Stimulated activated naive CD8-positive, alpha-beta T cell treated with anti-CD3 and anti-CD28 coated beads, Interleukin-15, amount 100 ng/mL, for 72 hours (primary cell): ENCODE results near the gene SASH1.

ENCODE experiments used
- ATAC-seq: fragments of 150-1000 bp; cut with Tn5 transposase; 2 replicates; pipeline ENCODE4 v1.10.0; 2021; ENCODE audit warnings: mild to moderate bottlenecking, moderate library complexity
- DNase-seq, 2 donors: peaks; one replicate each; pipeline ENCODE4 v3.0.0; 2021 to 2022
- H3K27ac Mint-ChIP-seq, 2 donors: one replicate each; pipeline ENCODE4 v1.8.0; 2022; ENCODE audit warnings: mild to moderate bottlenecking in 2 of 2, mixed read lengths in 2 of 2, moderate library complexity in 2 of 2
- H3K27me3 Mint-ChIP-seq: one replicate; pipeline ENCODE4 v1.8.0; 2022; ENCODE audit warnings: mixed read lengths
- H3K4me1 Mint-ChIP-seq: one replicate; pipeline ENCODE4 v1.8.0; 2022; ENCODE audit warnings: mild to moderate bottlenecking, mixed read lengths
- H3K4me3 Mint-ChIP-seq, 2 donors: one replicate each; pipeline ENCODE4 v1.8.0; 2022; ENCODE audit warnings: mild to moderate bottlenecking in 2 of 2, mixed read lengths in 2 of 2, moderate library complexity in 1 of 2
- H3K9me3 Mint-ChIP-seq, 2 donors: one replicate each; pipeline ENCODE4 v1.8.0; 2022; ENCODE audit warnings: mixed read lengths in 2 of 2

SASH1 gene

DNA sequence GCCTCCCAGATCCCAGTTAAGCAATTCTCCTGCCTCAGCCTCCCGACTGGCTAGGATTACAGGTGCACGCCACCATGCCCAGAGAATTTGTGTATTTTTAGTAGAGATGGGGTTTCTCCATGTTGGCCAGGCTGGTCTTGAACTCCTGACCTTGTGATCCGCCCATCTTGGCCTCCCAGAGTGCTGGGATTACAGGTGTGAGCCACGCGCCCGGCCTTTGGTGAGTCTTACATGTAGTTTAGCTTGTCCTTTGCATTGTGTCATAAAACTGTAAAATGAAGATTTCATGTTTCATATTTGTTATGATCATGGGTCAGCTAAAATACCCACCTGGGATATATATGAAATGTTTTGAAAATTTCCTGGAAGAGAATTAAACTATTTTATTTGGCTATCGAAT is 183.5 kb downstream of the SASH1 start:
- H3K4me1 Mint-ChIP-seq = no peaks in the 10 kb centered on the region
- H3K9me3 Mint-ChIP-seq = no peaks in the 10 kb centered on the region
- DNase-seq (no peak), ATAC-seq (no peak)
- no peak overlapping the region for H3K27ac Mint-ChIP-seq
- H3K27me3 Mint-ChIP-seq = no peaks in the 10 kb centered on the region
- no peak overlapping the region for H3K4me3 Mint-ChIP-seq

DNA sequence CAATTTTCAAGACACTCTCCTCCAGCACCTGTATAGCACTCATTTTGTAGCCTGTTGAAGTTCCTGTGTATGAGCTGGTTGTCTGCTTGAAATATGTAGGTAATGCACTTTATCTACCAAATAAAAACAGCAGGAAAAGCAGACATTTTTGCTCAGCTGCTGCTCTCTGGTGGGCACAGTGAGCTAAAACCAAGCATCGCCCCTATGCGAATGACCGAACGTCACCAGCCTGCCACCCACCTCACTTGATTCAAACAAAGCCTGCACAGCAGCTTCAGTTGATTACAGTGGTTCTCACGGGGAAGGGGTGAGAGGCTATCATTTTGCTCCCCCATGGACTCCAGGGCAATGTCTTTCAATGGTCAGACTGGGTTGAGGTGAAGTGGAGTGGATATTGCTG is 185.7 kb downstream of the SASH1 start:
- Mint-ChIP-seq H3K4me3 (no peak overlapping the region), H3K27me3 (no peaks in the 10 kb centered on the region), H3K27ac (no peak overlapping the region), H3K4me1 (no peaks in the 10 kb centered on the region), H3K9me3 (no peaks in the 10 kb centered on the region)
- DNase-seq (no peak), ATAC-seq (no peak)

DNA sequence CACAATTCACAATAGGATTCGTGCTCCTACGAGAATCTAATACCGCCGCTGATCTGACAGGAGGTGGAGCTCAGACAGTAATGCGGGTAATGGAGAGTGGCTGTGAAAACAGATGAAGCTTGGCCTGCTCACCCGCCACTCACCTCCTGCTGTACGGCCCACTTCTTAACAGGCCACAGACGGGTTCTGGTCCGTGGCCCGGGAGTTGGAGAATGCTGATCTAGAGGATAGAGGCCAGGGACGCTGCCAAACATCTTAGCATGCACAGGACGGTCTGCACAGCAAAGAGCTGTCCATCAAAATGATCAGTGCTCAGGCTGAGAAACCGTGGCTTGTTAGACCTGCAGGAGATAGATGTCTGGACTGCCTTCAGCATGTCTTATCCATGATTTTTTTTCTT is 186.4 kb downstream of the SASH1 start:
- Mint-ChIP-seq H3K4me3 (no peak overlapping the region), H3K9me3 (no peaks in the 10 kb centered on the region), H3K4me1 (no peaks in the 10 kb centered on the region), H3K27ac (no peak overlapping the region), H3K27me3 (no peaks in the 10 kb centered on the region)
- ATAC-seq (no peak), DNase-seq (no peak)

DNA sequence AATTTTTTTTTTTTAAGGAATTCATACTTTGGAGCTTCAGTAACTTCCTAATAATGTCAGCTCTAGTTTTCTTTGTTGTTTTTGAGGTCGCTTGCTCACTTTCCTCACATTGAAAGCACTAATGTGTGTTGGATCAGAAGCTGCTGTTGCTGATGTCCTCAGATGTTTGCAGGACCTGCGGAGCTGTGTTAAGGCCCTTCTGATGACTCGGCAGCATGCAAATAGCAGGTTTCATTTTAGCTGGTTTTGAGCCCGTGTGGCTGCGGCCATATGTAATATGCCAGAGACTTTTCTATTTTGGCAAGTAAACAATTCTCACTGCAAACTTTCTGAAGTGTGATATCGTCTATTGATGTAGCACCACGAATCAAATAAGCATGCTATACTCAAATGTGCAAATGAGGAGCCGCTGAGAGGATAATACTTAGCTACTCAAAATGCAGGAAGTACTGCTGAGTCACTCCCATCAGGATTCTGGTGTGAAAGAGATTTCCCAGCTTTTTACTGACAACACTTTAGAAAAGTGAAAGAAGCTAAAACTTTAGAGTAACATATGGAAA is 187.8 kb downstream of the SASH1 start:
- ATAC-seq (no peak), DNase-seq (no peak)
- H3K4me1 Mint-ChIP-seq = no peaks in the 10 kb centered on the region
- H3K27ac Mint-ChIP-seq = no peak overlapping the region
- H3K4me3 Mint-ChIP-seq = no peak overlapping the region
- H3K27me3 Mint-ChIP-seq = no peaks in the 10 kb centered on the region
- H3K9me3 Mint-ChIP-seq = no peaks in the 10 kb centered on the region

DNA sequence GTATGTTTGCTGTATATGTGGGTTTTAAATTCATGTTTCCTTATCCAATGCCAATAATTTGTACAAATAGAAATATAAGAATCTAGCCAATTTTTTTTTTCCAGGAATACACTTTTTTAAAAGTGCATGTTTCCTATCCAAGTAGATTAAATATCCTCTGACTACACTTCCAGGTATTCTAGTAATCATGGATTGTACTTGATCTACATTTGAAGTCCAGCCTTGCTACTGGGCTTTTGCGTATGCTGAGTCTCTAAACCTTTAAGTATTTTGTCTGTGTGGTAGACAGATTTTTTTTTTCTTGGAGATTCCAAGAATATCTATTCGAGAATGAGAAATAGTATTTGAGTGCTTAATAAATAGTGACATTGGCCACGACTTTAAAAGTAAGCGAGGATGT is 188.3 kb downstream of the SASH1 start:
- Mint-ChIP-seq H3K9me3 (no peaks in the 10 kb centered on the region), H3K4me3 (no peak overlapping the region), H3K27ac (no peak overlapping the region), H3K4me1 (no peaks in the 10 kb centered on the region), H3K27me3 (no peaks in the 10 kb centered on the region)
- DNase-seq (no peak), ATAC-seq (no peak)

DNA sequence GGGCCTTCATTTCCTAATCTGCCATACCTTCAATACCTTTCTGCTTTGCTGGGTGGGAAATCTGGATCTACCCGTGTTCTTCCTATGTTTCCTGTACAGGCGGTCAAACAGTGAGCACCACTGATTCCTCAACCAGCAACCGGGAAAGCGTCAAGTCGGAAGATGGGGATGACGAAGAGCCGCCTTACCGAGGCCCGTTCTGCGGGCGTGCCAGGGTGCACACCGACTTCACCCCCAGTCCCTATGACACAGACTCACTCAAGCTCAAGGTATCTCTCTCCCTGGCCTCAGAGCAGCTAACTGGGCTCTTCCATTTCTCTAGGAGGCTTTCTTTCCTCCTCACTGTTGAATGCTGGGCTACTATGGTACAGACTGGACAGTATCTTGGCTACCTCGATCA is 190.1 kb downstream of the SASH1 start:
- Mint-ChIP-seq H3K27ac (no peak overlapping the region), H3K4me1 (no peaks in the 10 kb centered on the region), H3K4me3 (no peak overlapping the region), H3K27me3 (no peaks in the 10 kb centered on the region), H3K9me3 (no peaks in the 10 kb centered on the region)
- DNase-seq (no peak), ATAC-seq (peak; percentile 25)

DNA sequence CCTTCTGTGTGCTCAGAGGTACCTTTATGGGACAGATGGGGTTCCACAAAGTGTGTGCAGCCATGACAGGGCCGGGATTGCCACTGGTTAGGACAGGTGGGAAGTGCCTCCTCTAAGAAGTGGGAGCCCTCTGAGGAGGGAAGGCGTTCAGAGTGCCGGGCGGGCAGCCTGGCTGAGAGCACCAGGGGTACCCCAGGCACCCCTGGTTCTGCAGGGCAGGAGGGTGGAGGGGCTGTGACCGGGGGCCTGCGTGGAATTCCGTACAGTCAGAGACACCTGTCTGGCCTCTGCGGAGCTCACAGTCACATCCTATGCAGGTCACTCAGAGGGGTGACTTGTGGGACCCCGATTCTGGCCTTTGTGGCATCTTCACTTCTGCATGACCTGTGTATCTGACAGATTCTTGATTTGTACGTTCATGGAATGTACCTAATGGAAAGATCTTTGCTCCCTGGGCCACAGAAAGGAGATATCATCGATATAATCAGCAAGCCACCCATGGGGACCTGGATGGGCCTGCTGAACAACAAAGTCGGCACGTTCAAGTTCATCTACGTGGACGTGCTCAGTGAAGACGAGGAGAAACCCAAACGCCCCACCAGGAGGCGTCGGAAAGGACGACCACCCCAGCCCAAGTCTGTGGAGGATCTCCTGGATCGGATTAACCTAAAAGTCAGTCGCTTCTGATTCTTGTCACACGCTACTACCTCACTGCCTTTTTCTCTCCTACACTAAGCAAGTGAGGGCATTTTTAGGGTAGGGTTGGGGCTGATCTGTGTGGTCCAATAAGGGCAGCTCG is 190.9 kb downstream of the SASH1 start:
- no peak for DNase-seq
- Mint-ChIP-seq H3K9me3 (no peaks in the 10 kb centered on the region), H3K27ac (no peak overlapping the region)

DNA sequence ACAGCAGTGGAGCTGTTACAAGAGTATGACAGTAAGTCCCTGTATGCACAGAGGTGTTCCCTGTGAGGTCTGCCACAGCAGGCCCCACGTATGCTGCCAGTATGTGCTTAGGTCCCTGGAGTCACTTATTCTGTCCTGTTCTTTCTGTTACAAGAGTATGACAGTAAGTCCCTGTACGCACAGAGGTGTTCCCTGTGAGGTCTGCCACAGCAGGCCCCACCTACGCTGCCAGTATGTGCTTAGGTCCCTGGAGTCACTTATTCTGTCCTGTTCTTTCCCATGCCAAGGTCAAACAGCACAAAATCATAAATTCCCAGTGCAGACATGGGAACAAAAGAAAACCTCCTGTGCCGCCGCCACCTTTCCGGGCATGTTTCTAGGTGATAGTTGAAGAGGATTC is 192.2 kb downstream of the SASH1 start:
- no peaks in the 10 kb centered on the region for H3K9me3 Mint-ChIP-seq
- peak; percentile 13 for ATAC-seq
- DNase-seq = no peak
- H3K27ac Mint-ChIP-seq = no peak overlapping the region
- no peaks in the 10 kb centered on the region for H3K4me1 Mint-ChIP-seq
- peaks cover 7% of the 10 kb centered on the region for H3K27me3 Mint-ChIP-seq
- no peak overlapping the region for H3K4me3 Mint-ChIP-seq

More for the DNA sequence above, 190.9 kb downstream of the SASH1 start:
- peak; percentile 46 for ATAC-seq
- H3K4me1 Mint-ChIP-seq = no peaks in the 10 kb centered on the region
- no peaks in the 10 kb centered on the region for H3K27me3 Mint-ChIP-seq
- H3K4me3 Mint-ChIP-seq = no peak overlapping the region

DNA sequence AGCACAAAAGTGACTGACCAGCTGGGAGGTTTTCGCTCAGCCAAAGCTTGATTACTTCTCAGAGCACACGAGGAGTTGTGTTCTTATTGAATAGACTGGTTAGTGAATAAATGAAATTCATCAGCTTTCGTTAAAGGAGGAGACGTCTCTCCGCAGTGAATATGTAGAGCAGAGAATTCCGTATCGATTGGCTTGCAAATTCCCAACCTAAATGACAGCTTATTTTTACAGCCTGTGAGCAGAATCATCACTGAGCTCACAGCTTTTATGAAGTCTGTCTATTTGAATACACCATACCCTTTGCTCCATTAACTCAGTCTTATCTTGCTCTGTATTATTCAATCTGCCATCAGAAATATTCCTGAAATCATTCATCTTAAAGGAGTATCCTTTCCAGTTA is 192.7 kb downstream of the SASH1 start:
- H3K9me3 Mint-ChIP-seq = no peaks in the 10 kb centered on the region
- no peak for DNase-seq
- H3K4me1 Mint-ChIP-seq = no peaks in the 10 kb centered on the region

DNA sequence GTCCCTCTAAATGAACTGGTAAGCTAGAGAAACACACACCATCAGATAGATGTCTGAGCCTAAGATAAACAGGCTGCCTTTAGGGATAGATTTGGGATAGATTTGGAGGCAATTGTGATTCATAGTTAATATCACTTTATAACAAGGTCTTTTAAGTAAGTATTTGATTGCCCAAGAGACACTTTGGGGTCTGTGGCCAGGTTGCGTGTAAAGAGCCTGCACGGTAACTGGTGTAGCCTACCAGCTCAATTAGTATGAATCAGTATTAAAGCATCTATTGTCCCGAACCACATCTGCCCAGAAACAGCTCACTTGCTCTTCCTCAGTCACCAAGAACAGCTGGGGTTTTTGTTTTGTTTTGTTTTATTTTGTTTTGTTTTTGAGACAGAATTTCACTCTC is 193.3 kb downstream of the SASH1 start:
- DNase-seq (no peak), ATAC-seq (no peak)
- H3K4me3 Mint-ChIP-seq = no peak overlapping the region
- no peaks in the 10 kb centered on the region for H3K9me3 Mint-ChIP-seq
- H3K4me1 Mint-ChIP-seq = no peaks in the 10 kb centered on the region
- H3K27me3 Mint-ChIP-seq = peaks cover 18% of the 10 kb centered on the region
- no peak overlapping the region for H3K27ac Mint-ChIP-seq

More for the DNA sequence above, 192.7 kb downstream of the SASH1 start:
- ATAC-seq = no peak
- H3K4me3 Mint-ChIP-seq = no peak overlapping the region
- H3K27me3 Mint-ChIP-seq = peaks cover 12% of the 10 kb centered on the region
- H3K27ac Mint-ChIP-seq = no peak overlapping the region

DNA sequence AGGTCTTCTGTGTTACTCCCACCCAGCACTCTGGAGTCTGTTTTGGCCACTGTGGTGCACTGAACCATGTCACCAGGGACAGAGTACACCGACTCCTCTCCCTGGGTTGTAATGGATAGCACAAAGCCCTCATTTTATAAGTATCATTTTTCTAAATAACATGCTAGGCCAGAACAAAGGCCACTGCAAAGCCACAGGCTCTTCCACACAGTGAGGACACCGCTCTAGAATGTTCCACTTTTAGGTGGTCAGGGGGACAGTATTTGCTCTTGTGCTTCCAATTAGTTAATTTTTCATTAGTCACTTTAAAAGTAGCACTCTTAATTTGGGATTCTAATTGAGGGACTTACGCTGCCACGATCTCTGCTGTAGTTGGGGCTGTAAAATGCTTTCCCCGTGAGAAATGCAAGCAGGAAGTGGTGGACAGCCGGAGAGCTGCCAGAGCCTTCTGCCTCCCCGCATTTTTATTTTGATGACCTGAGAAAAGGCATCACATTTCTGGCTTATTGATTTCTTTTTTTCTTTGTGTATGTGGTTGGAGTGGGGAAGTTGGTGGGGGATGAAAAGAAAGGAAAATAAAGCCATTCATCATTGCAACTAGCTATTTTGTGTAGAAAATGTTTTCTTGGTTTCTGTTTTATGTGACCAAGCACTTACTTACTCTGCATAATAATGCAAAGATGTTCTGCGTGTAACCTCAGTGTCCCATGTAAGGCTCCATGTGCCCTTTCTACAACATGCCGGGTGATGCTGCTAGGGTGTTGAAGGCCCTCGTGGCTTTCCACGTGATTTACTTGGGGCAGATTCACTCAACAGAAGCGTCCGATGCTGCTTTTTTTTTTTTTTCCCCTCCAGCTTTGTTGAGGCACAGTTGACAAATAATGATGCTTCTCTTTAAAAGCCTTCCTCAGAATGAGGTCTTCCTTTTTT is 195.9 kb downstream of the SASH1 start:
- peaks cover 18% of the 10 kb centered on the region for H3K27me3 Mint-ChIP-seq
- no peak overlapping the region for H3K27ac Mint-ChIP-seq
- DNase-seq (no peak), ATAC-seq (no peak)
- no peaks in the 10 kb centered on the region for H3K9me3 Mint-ChIP-seq
- no peaks in the 10 kb centered on the region for H3K4me1 Mint-ChIP-seq
- no peak overlapping the region for H3K4me3 Mint-ChIP-seq

DNA sequence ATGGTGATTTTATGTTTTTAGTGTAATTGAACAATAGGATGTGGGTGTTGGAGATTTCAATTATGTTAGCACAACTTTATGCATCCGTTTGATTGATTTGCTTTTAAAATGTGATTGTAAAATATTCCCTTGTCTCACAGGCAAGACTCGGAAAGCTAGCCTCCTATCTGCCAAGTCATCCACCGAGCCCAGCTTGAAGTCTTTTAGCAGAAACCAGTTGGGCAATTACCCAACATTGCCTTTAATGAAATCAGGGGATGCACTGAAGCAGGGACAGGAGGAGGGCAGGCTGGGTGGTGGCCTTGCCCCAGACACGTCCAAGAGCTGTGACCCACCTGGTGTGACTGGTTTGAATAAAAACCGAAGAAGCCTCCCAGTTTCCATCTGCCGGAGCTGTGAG is 200.9 kb downstream of the SASH1 start:
- no peak for DNase-seq
- Mint-ChIP-seq H3K27me3 (peaks cover 18% of the 10 kb centered on the region), H3K4me1 (no peaks in the 10 kb centered on the region), H3K9me3 (no peaks in the 10 kb centered on the region), H3K27ac (no peak overlapping the region), H3K4me3 (no peak overlapping the region)
- ATAC-seq = no peak

DNA sequence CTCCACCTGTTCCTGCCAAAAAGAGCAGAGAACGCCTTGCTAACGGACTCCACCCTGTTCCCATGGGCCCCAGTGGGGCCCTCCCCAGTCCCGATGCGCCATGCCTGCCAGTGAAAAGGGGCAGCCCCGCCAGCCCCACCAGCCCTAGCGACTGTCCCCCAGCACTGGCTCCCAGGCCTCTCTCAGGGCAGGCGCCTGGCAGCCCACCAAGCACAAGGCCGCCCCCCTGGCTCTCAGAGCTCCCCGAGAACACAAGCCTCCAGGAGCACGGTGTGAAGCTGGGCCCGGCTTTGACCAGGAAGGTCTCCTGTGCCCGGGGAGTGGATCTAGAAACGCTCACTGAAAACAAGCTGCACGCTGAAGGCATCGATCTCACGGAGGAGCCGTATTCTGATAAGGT is 201.8 kb downstream of the SASH1 start:
- H3K4me3 Mint-ChIP-seq = no peak overlapping the region
- H3K9me3 Mint-ChIP-seq = no peaks in the 10 kb centered on the region
- no peak for ATAC-seq

DNA sequence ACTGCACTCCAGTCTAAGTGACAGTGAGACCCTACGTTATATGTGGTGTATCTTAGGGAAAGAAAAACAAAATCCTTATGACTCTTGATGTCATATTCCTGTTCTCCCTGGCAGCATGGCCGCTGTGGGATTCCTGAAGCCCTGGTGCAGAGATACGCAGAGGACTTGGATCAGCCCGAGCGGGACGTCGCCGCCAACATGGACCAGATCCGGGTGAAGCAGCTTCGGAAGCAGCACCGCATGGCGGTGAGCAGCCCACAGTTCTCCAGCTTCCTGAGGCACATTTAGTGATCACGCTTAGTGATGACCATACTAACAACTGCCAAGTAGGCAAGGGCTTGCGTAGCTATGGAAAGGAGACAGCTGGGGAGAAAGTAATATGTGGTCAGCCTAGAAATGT is 203.3 kb downstream of the SASH1 start:
- peaks cover under 1% of the 10 kb centered on the region for H3K27me3 Mint-ChIP-seq
- no peaks in the 10 kb centered on the region for H3K4me1 Mint-ChIP-seq
- no peak overlapping the region for H3K27ac Mint-ChIP-seq
- ATAC-seq (no peak), DNase-seq (no peak)
- no peak overlapping the region for H3K4me3 Mint-ChIP-seq
- no peaks in the 10 kb centered on the region for H3K9me3 Mint-ChIP-seq

More for the DNA sequence above, 201.8 kb downstream of the SASH1 start:
- DNase-seq = no peak
- Mint-ChIP-seq H3K27me3 (peaks cover 15% of the 10 kb centered on the region), H3K27ac (no peak overlapping the region), H3K4me1 (no peaks in the 10 kb centered on the region)

DNA sequence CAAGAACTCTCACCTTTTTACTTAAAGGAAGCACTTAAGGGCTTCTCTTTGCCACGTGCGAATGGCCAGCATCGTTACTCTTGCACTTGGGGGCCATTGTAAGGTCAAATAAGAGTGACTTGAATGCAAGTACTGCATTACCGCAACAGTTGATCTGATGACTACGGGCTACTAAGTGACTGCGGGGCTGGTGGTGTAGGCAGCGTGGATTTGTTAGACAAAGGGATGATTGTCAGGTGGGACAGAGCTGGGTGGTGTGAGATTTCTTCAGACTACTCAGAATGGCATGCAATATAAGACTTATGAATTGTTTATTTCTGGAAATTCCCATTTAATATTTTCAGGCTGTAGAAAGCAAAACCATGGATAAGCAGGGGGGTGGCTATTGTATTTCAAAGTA is 204.5 kb downstream of the SASH1 start:
- ATAC-seq (no peak), DNase-seq (no peak)
- Mint-ChIP-seq H3K27ac (no peak overlapping the region), H3K27me3 (no peaks in the 10 kb centered on the region), H3K9me3 (no peaks in the 10 kb centered on the region), H3K4me1 (no peaks in the 10 kb centered on the region), H3K4me3 (no peak overlapping the region)
